ENCODE data around the gene CACNG4. TPM values are rescaled to one million over a fixed set of nuclear protein-coding genes. Genes with fewer than 3 reads are reported as not detected.

The CACNG4 gene
- total RNA-seq, 1 experiment from 2014 or later = not detected

DNA sequence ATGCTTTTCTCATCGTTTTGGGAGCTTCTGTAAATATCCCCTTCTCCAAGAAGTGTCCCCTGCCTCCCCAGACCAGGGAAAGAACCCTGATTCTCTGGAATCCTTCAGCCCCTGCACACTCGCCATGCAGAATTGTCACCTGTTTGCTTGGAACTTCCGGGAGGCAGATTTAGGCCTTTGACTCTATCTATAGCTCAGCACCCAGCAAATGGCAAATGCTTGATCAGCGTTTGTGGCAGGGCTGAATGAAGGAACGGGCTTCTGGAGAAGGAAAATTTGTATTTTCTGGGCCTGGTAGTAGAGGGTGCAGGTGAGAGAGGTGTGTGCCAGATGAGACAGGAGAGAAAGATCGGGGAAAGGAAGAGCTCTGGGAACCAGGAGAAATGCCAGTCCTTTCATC lies 18.3 kb upstream of the CACNG4 start:
- Histone ChIP-seq H3K27me3 (ENCODE audit: insufficient read depth, low read length) (no peaks in the 10 kb centered on the region), H3K9ac (ENCODE audit: low read length) (no peak overlapping the region), H2AFZ (ENCODE audit: low read depth, low read length, poor library complexity, severe bottlenecking) (no peak overlapping the region), H3K4me2 (ENCODE audit: low read length) (no peak overlapping the region), H3K36me3 (ENCODE audit: control insufficient read depth in 1 of 2, insufficient read depth in 2 of 2, low read length in 2 of 2) (no peaks in the 10 kb centered on the region), H3K9me3 (ENCODE audit: control insufficient read depth in 1 of 2, insufficient read depth in 1 of 2, low read depth in 1 of 2, low read length in 2 of 2) (no peaks in the 10 kb centered on the region), H4K20me1 (ENCODE audit: insufficient read depth) (no peaks in the 10 kb centered on the region), H3K4me1 (ENCODE audit: control insufficient read depth in 1 of 2, insufficient read depth in 2 of 2, low read length in 2 of 2) (peaks cover 12 to 32% of the 10 kb centered on the region in 2 experiments), H3K4me3 (replicated peaks in 1 of 2; ENCODE audit: low read depth in 1 of 2, low read length in 2 of 2) (no peak overlapping the region), H3K79me2 (ENCODE audit: insufficient read depth, low read length) (no peaks in the 10 kb centered on the region), H3K27ac (ENCODE audit: low read depth, low read length) (no peak overlapping the region), H3K9me2 (ENCODE audit: insufficient read depth) (no peaks in the 10 kb centered on the region)
- POLR2A ChIA-PET = no interaction called here
- CTCF ChIA-PET = no interaction called here
- DNase-seq (ENCODE audit: low read depth, low spot score) (no peak), ATAC-seq (no peak)
- BruUV-seq (replicated peaks) = no TSS peak
- RAD21 ChIA-PET (ENCODE audit: low non-redundant PET in 1 of 2, low total read pairs in 2 of 2, uncharacterized antibody in 2 of 2, unreplicated experiment in 2 of 2) = no interaction called here
- intact Hi-C loops (cut with micrococcal nuclease) = no loop called here
- no peak for TF ChIP-seq SRF (IDR thresholded peaks at IDR 0.05; ENCODE audit: low read depth)
- TF ChIP-seq EZH2 (IDR thresholded peaks at IDR 0.05) = no peak
- TF ChIP-seq CBX3 (IDR thresholded peaks at IDR 0.05; ENCODE audit: low read depth) = no peak

DNA sequence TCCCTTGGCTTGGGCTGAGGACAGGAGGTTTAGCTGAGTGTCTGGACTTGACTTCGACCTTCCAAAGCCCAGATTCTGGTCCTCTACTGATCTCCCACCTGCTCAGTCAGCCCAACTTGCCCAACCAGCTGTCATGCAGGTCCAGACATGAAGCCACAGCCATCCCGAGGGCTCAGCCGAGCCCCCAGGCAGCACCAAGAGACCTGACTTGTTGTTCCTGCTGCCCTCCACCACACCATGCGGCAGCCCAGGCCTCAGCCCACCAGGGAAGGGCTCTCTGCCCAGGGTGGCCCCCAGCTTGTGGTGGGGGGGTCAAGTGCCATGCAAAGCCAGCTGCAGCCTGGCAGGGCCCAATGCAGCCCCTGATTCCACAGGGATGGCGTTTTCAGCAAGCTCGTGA lies 17.2 kb upstream of the CACNG4 start:
- CTCF ChIA-PET = no interaction called here
- H3K27ac ChIP-seq (ENCODE audit: low read depth, low read length) = no peak overlapping the region
- TF ChIP-seq CBX3 (IDR thresholded peaks at IDR 0.05; ENCODE audit: low read depth) = no peak
- no peak for TF ChIP-seq SIN3A (IDR thresholded peaks at IDR 0.05; ENCODE audit: low read depth)
- TF ChIP-seq, protein P1, sequence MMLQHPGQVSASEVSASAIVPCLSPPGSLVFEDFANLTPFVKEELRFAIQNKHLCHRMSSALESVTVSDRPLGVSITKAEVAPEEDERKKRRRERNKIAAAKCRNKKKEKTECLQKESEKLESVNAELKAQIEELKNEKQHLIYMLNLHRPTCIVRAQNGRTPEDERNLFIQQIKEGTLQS (IDR thresholded peaks at IDR 0.05) = no peak
- no peak for TF ChIP-seq REST (IDR thresholded peaks at IDR 0.05; ENCODE audit: low read depth)
- TF ChIP-seq JUND (IDR thresholded peaks at IDR 0.05) = no peak
- TF ChIP-seq ELF1 (IDR thresholded peaks at IDR 0.05; ENCODE audit: borderline replicate concordance, low read depth) = no peak
- no peak for TF ChIP-seq EZH2phosphoT487 (IDR thresholded peaks at IDR 0.05; ENCODE audit: borderline replicate concordance)
- TF ChIP-seq EZH2 (IDR thresholded peaks at IDR 0.05) = no peak
- no peak for TF ChIP-seq SP1 (IDR thresholded peaks at IDR 0.05; ENCODE audit: low read depth)
- no peak for TF ChIP-seq MAX (IDR thresholded peaks at IDR 0.05)
- TF ChIP-seq YY1 (IDR thresholded peaks at IDR 0.05; ENCODE audit: extremely low read depth, insufficient replicate concordance, low read depth, low read length) = no peak
- TF ChIP-seq FOSL1 (IDR thresholded peaks at IDR 0.05; ENCODE audit: low read depth) = no peak
- TF ChIP-seq RAD21 (IDR thresholded peaks at IDR 0.05; ENCODE audit: low read depth) = no peak
- TF ChIP-seq CTCF (IDR thresholded peaks at IDR 0.05 in 2 of 3, conservative IDR thresholded peaks at IDR 0.05 in 1 of 3; ENCODE audit: borderline replicate concordance in 1 of 3, insufficient read depth in 1 of 3, low read depth in 2 of 3, low read length in 2 of 3) = no peak
- no peak for TF ChIP-seq TCF7L2 (IDR thresholded peaks at IDR 0.05; ENCODE audit: borderline replicate concordance, extremely low read depth, insufficient read depth, insufficient read length)
- TF ChIP-seq SRF (IDR thresholded peaks at IDR 0.05; ENCODE audit: low read depth) = no peak
- peaks cover 19 to 43% of the 10 kb centered on the region in 2 experiments for H3K4me1 ChIP-seq (ENCODE audit: control insufficient read depth in 1 of 2, insufficient read depth in 2 of 2, low read length in 2 of 2)
- no peak overlapping the region for H3K4me3 ChIP-seq (replicated peaks in 1 of 2; ENCODE audit: low read depth in 1 of 2, low read length in 2 of 2)
- DNase-seq (ENCODE audit: low read depth, low spot score) (no peak), ATAC-seq (no peak)
- H2AFZ ChIP-seq (ENCODE audit: low read depth, low read length, poor library complexity, severe bottlenecking) = no peak overlapping the region
- no peaks in the 10 kb centered on the region for H3K27me3 ChIP-seq (ENCODE audit: insufficient read depth, low read length)
- intact Hi-C loops (cut with micrococcal nuclease) = no loop called here
- RAD21 ChIA-PET (ENCODE audit: low non-redundant PET in 1 of 2, low total read pairs in 2 of 2, uncharacterized antibody in 2 of 2, unreplicated experiment in 2 of 2) = no interaction called here
- POLR2A ChIA-PET = no interaction called here
- H3K9me2 ChIP-seq (ENCODE audit: insufficient read depth) = no peaks in the 10 kb centered on the region
- H3K36me3 ChIP-seq (ENCODE audit: control insufficient read depth in 1 of 2, insufficient read depth in 2 of 2, low read length in 2 of 2) = no peaks in the 10 kb centered on the region
- H4K20me1 ChIP-seq (ENCODE audit: insufficient read depth) = no peaks in the 10 kb centered on the region
- BruUV-seq (replicated peaks) = no TSS peak
- H3K9ac ChIP-seq (ENCODE audit: low read length) = no peak overlapping the region
- H3K4me2 ChIP-seq (ENCODE audit: low read length) = no peak overlapping the region
- H3K9me3 ChIP-seq (ENCODE audit: control insufficient read depth in 1 of 2, insufficient read depth in 1 of 2, low read depth in 1 of 2, low read length in 2 of 2) = no peaks in the 10 kb centered on the region
- H3K79me2 ChIP-seq (ENCODE audit: insufficient read depth, low read length) = no peaks in the 10 kb centered on the region

Measured in HCT116 (cell line).